ENCODE measurements around the gene MYO18B. TPM values are rescaled to one million over a fixed set of nuclear protein-coding genes. Genes with fewer than 3 reads are reported as not detected.

Gene MYO18B
- total RNA-seq, 1 experiment from 2014 or later = 0.05 TPM

GRCh38 chr22:25765016-25765367 lies 23.0 kb downstream of the MYO18B start (continued):
- TF ChIP-seq ATF3 (IDR thresholded peaks at IDR 0.05) (no peak), EZH2phosphoT487 (IDR thresholded peaks at IDR 0.05; ENCODE audit: borderline replicate concordance) (no peak)

- Histone ChIP-seq H3K9ac (ENCODE audit: low read length) (no peak overlapping the region), H3K79me2 (ENCODE audit: insufficient read depth, low read length) (no peaks in the 10 kb centered on the region), H3K27me3 (ENCODE audit: insufficient read depth, low read length) (no peaks in the 10 kb centered on the region), H3K36me3 (ENCODE audit: control insufficient read depth in 1 of 2, insufficient read depth in 2 of 2, low read length in 2 of 2) (no peaks in the 10 kb centered on the region), H3K9me3 (ENCODE audit: control insufficient read depth in 1 of 2, insufficient read depth in 1 of 2, low read depth in 1 of 2, low read length in 2 of 2) (peaks cover 0 to 3% of the 10 kb centered on the region in 2 experiments; a peak in 1 of 4 replicates), H3K27ac (ENCODE audit: low read depth, low read length) (no peak overlapping the region), H3K9me2 (ENCODE audit: insufficient read depth) (no peaks in the 10 kb centered on the region), H2AFZ (ENCODE audit: low read depth, low read length, poor library complexity, severe bottlenecking) (no peak overlapping the region), H3K4me2 (ENCODE audit: low read length) (no peak overlapping the region), H3K4me1 (ENCODE audit: control insufficient read depth in 1 of 2, insufficient read depth in 2 of 2, low read length in 2 of 2) (0 out of 4 replicates have a peak, but pooled peaks cover 0 to under 1% of the 10 kb centered on the region in 2 experiments), H3K4me3 (replicated peaks in 1 of 2; ENCODE audit: low read depth in 1 of 2, low read length in 2 of 2) (no peak overlapping the region), H4K20me1 (ENCODE audit: insufficient read depth) (no peaks in the 10 kb centered on the region)
- no TSS peak for BruUV-seq (replicated peaks)
- ChIA-PET CTCF (no interaction called here), POLR2A (no interaction called here), RAD21 (ENCODE audit: low non-redundant PET in 1 of 2, low total read pairs in 2 of 2, uncharacterized antibody in 2 of 2, unreplicated experiment in 2 of 2) (no interaction called here)
- intact Hi-C loops (cut with micrococcal nuclease) = no loop called here
- DNase-seq (ENCODE audit: low read depth, low spot score) (no peak), ATAC-seq (no peak)
- TF ChIP-seq CBX3 (IDR thresholded peaks at IDR 0.05; ENCODE audit: low read depth) (no peak), ATF3 (IDR thresholded peaks at IDR 0.05) (no peak), EZH2phosphoT487 (IDR thresholded peaks at IDR 0.05; ENCODE audit: borderline replicate concordance) (no peak), MAX (IDR thresholded peaks at IDR 0.05) (no peak), ELF1 (IDR thresholded peaks at IDR 0.05; ENCODE audit: borderline replicate concordance, low read depth) (no peak), TCF7L2 (IDR thresholded peaks at IDR 0.05; ENCODE audit: borderline replicate concordance, extremely low read depth, insufficient read depth, insufficient read length) (no peak), POLR2A (IDR thresholded peaks at IDR 0.05; ENCODE audit: borderline replicate concordance, extremely low read depth, insufficient read depth, insufficient read length) (no peak)
These were observed 23.8 kb downstream of the MYO18B start for GRCh38 chr22:25765801-25766200.

GRCh38 chr22:25766418-25766817 lies 24.4 kb downstream of the MYO18B start:
- Histone ChIP-seq H3K4me3 (replicated peaks in 1 of 2; ENCODE audit: low read depth in 1 of 2, low read length in 2 of 2) (no peak overlapping the region), H3K4me1 (ENCODE audit: control insufficient read depth in 1 of 2, insufficient read depth in 2 of 2, low read length in 2 of 2) (no peaks in the 10 kb centered on the region), H3K9me3 (ENCODE audit: control insufficient read depth in 1 of 2, insufficient read depth in 1 of 2, low read depth in 1 of 2, low read length in 2 of 2) (peaks cover 0 to 3% of the 10 kb centered on the region in 2 experiments; a peak in 1 of 4 replicates), H4K20me1 (ENCODE audit: insufficient read depth) (no peaks in the 10 kb centered on the region), H3K9me2 (ENCODE audit: insufficient read depth) (no peaks in the 10 kb centered on the region), H3K27me3 (ENCODE audit: insufficient read depth, low read length) (no peaks in the 10 kb centered on the region), H3K27ac (ENCODE audit: low read depth, low read length) (no peak overlapping the region), H3K4me2 (ENCODE audit: low read length) (no peak overlapping the region), H3K79me2 (ENCODE audit: insufficient read depth, low read length) (no peaks in the 10 kb centered on the region), H3K36me3 (ENCODE audit: control insufficient read depth in 1 of 2, insufficient read depth in 2 of 2, low read length in 2 of 2) (no peaks in the 10 kb centered on the region), H2AFZ (ENCODE audit: low read depth, low read length, poor library complexity, severe bottlenecking) (no peak overlapping the region), H3K9ac (ENCODE audit: low read length) (no peak overlapping the region)
- DNase-seq (ENCODE audit: low read depth, low spot score) (no peak), ATAC-seq (no peak)
- ChIA-PET CTCF (no interaction called here), POLR2A (no interaction called here), RAD21 (ENCODE audit: low non-redundant PET in 1 of 2, low total read pairs in 2 of 2, uncharacterized antibody in 2 of 2, unreplicated experiment in 2 of 2) (no interaction called here)
- TF ChIP-seq SRF (IDR thresholded peaks at IDR 0.05; ENCODE audit: low read depth) (no peak), REST (IDR thresholded peaks at IDR 0.05; ENCODE audit: low read depth) (no peak), MAX (IDR thresholded peaks at IDR 0.05) (no peak), SP1 (IDR thresholded peaks at IDR 0.05; ENCODE audit: low read depth) (no peak)
- no TSS peak for BruUV-seq (replicated peaks)
- intact Hi-C loops (cut with micrococcal nuclease) = no loop called here
